IMR-90 (cell line): ENCODE measurements around the gene C3. TPM values are rescaled to one million over a fixed set of nuclear protein-coding genes. Genes with fewer than 3 reads are reported as not detected.

Experiments used
- ATAC-seq: fragments of 200-7000 bp; cut with Tn5 transposase; 2 replicates; pipeline ENCODE4 v1.9.1; 2020; ENCODE audit warnings: low read depth, mild to moderate bottlenecking, moderate library complexity
- BruUV-seq: library from RNA; stranded (reverse); fragments of 400-500 nt; replicated peaks from 2 replicates; lab custom pipeline; 2021; lab: Mats Ljungman, UMichigan
- CTCF ChIA-PET: fragments of 300-600 bp; formaldehyde crosslinking; extraction: SDS; loops from one replicate; lab custom pipeline; 2021; ENCODE audit warnings: antibody characterized with exemption; lab: Yijun Ruan, JAX
- POLR2A ChIA-PET: fragments of 300-600 bp; sonication (Branson Sonifier 250); formaldehyde crosslinking; loops from one replicate; lab custom pipeline; 2022; ENCODE audit warnings: antibody characterized with exemption; ENCODE audit not compliant: unreplicated experiment; lab: Charles Lee
- DNase-seq: peaks from one replicate; pipeline ENCODE4 v3.0.0; 2013
- H2AFZ ChIP-seq: replicated peaks from 2 replicates; pipeline ENCODE3; 2013; ENCODE audit warnings: low read length, mild to moderate bottlenecking; ENCODE audit not compliant: poor library complexity
- H2AK5ac ChIP-seq: 2 replicates; pipeline ENCODE4 v1.6.1; 2013; ENCODE audit warnings: low read depth, low read length, inconsistent platforms
- H2AK9ac ChIP-seq: replicated peaks from 2 replicates; pipeline ENCODE3; 2013; ENCODE audit warnings: mild to moderate bottlenecking, low read depth, low read length, moderate library complexity; ENCODE audit not compliant: poor library complexity
- H2BK120ac ChIP-seq: 2 replicates; pipeline ENCODE4 v1.6.1; 2013; ENCODE audit warnings: low read depth, low read length, inconsistent platforms
- H2BK15ac ChIP-seq: 3 replicates; pipeline ENCODE4 v1.6.1; 2013; ENCODE audit warnings: low read depth, low read length, inconsistent platforms
- H2BK20ac ChIP-seq: 2 replicates; pipeline ENCODE4 v1.6.1; 2013; ENCODE audit warnings: low read depth, mild to moderate bottlenecking, inconsistent platforms, low read length, moderate library complexity
- H2BK5ac ChIP-seq: 2 replicates; pipeline ENCODE4 v1.6.1; 2013; ENCODE audit warnings: mild to moderate bottlenecking, low read depth, low read length, inconsistent platforms; ENCODE audit not compliant: poor library complexity, severe bottlenecking
- H3K14ac ChIP-seq: replicated peaks from 2 replicates; pipeline ENCODE4 v1.6.1; 2013; ENCODE audit warnings: low read depth, low read length, inconsistent platforms
- H3K18ac ChIP-seq: 2 replicates; pipeline ENCODE4 v1.6.1; 2013; ENCODE audit warnings: low read depth, low read length, control low read depth
- H3K23ac ChIP-seq: 2 replicates; pipeline ENCODE4 v1.6.1; 2013; ENCODE audit warnings: low read depth, low read length, inconsistent platforms
- H3K27ac ChIP-seq: 2 replicates; pipeline ENCODE4 v1.5.1; 2013; ENCODE audit warnings: mild to moderate bottlenecking, control low read depth, low read length; ENCODE audit not compliant: insufficient read depth
- H3K27me3 ChIP-seq: 2 replicates; pipeline ENCODE4 v1.6.1; 2013; ENCODE audit warnings: low read length; ENCODE audit not compliant: control insufficient read depth, insufficient read depth
- H3K36me3 ChIP-seq: 2 replicates; pipeline ENCODE4 v1.6.1; 2013; ENCODE audit warnings: low read length, mixed read lengths; ENCODE audit not compliant: control insufficient read depth, insufficient read depth
- H3K4ac ChIP-seq: 2 replicates; pipeline ENCODE4 v1.6.1; 2013; ENCODE audit warnings: low read depth, low read length, inconsistent platforms
- H3K4me1 ChIP-seq: 2 replicates; pipeline ENCODE4 v1.6.1; 2013; ENCODE audit warnings: low read length, mixed read lengths; ENCODE audit not compliant: control insufficient read depth, insufficient read depth
- H3K4me2 ChIP-seq: 2 replicates; pipeline ENCODE4 v1.6.1; 2013; ENCODE audit warnings: low read depth, mild to moderate bottlenecking, control low read depth, low read length, moderate library complexity
- H3K4me3 ChIP-seq: 2 replicates; pipeline ENCODE4 v1.5.1; 2013; ENCODE audit warnings: low read depth, mild to moderate bottlenecking, control low read depth, low read length, moderate library complexity; ENCODE audit not compliant: insufficient read depth
- H3K56ac ChIP-seq: 2 replicates; pipeline ENCODE4 v1.6.1; 2013; ENCODE audit warnings: low read length, inconsistent platforms; ENCODE audit not compliant: insufficient read depth; ENCODE audit errors: extremely low read depth
- H3K79me1 ChIP-seq, 2 experiments: 2 replicates each; pipeline ENCODE4 v1.6.1; 2013; ENCODE audit warnings: low read length in 2 of 2, inconsistent platforms in 1 of 2, low read depth in 1 of 2
- H3K9ac ChIP-seq: 2 replicates; pipeline ENCODE4 v1.6.1; 2013; ENCODE audit warnings: low read depth, low read length, control low read depth
- H3K9me1 ChIP-seq: 2 replicates; pipeline ENCODE4 v1.6.1; 2013; ENCODE audit warnings: low read length, inconsistent platforms; ENCODE audit not compliant: insufficient read depth
- H3K9me3 ChIP-seq: 2 replicates; pipeline ENCODE4 v1.6.1; 2013; ENCODE audit warnings: low read length; ENCODE audit not compliant: control insufficient read depth, insufficient read depth
- H4K20me1 ChIP-seq: 2 replicates; pipeline ENCODE4 v1.6.1; 2013; ENCODE audit warnings: low read length, inconsistent platforms; ENCODE audit not compliant: insufficient read depth
- H4K5ac ChIP-seq: 2 replicates; pipeline ENCODE4 v1.6.1; 2013; ENCODE audit warnings: mild to moderate bottlenecking, low read depth, low read length, control low read depth
- H4K8ac ChIP-seq, 2 experiments: 2 replicates each; pipeline ENCODE4 v1.6.1; 2013; ENCODE audit warnings: low read depth in 2 of 2, low read length in 2 of 2, control low read depth in 1 of 2, inconsistent platforms in 1 of 2
- H4K91ac ChIP-seq: 2 replicates; pipeline ENCODE4 v1.6.1; 2013; ENCODE audit warnings: low read depth, low read length, inconsistent platforms; ENCODE audit not compliant: insufficient read depth
- BHLHE40 ChIP-seq: fragments of 150-350 bp; IDR thresholded peaks from 2 replicates; pipeline ENCODE4 v1.6.1; 2016; ENCODE audit warnings: mild to moderate bottlenecking, low read depth, low read length
- CEBPB ChIP-seq: IDR thresholded peaks from 2 replicates; pipeline ENCODE4 v1.6.1; 2012; ENCODE audit warnings: low read depth, low read length, improper control_type of control experiment
- CHD1 ChIP-seq: IDR thresholded peaks from 2 replicates; pipeline ENCODE4 v1.6.1; 2012; ENCODE audit warnings: low read depth, low read length, improper control_type of control experiment
- FOS ChIP-seq: fragments of 150-350 bp; IDR thresholded peaks from 2 replicates; pipeline ENCODE4 v1.6.1; 2016; ENCODE audit warnings: low read depth, low read length
- MAFK ChIP-seq: IDR thresholded peaks from 2 replicates; pipeline ENCODE4 v1.6.1; 2012; ENCODE audit warnings: low read depth, low read length, improper control_type of control experiment
- MAZ ChIP-seq: IDR thresholded peaks from 2 replicates; pipeline ENCODE4 v1.6.1; 2012; ENCODE audit warnings: low read depth, mild to moderate bottlenecking, low read length, improper control_type of control experiment, moderate library complexity, borderline replicate concordance
- MXI1 ChIP-seq: IDR thresholded peaks from 2 replicates; pipeline ENCODE4 v1.6.1; 2012; ENCODE audit warnings: low read depth, mild to moderate bottlenecking, low read length, moderate library complexity, borderline replicate concordance
- NFE2L2 ChIP-seq: fragments of 150-350 bp; IDR thresholded peaks from 2 replicates; pipeline ENCODE4 v1.6.1; 2016; ENCODE audit warnings: low read depth, mild to moderate bottlenecking, low read length
- POLR2A ChIP-seq: IDR thresholded peaks from 2 replicates; pipeline ENCODE4 v1.6.1; 2012; ENCODE audit warnings: mild to moderate bottlenecking, low read depth, low read length
- RAD21 ChIP-seq: IDR thresholded peaks from 2 replicates; pipeline ENCODE4 v1.6.1; 2012; ENCODE audit warnings: low read length, improper control_type of control experiment
- RCOR1 ChIP-seq: IDR thresholded peaks from 2 replicates; pipeline ENCODE4 v1.6.1; 2012; ENCODE audit warnings: mild to moderate bottlenecking, low read length, improper control_type of control experiment; ENCODE audit not compliant: insufficient replicate concordance
- SMC3 ChIP-seq: fragments of 150-350 bp; IDR thresholded peaks from 2 replicates; pipeline ENCODE4 v1.6.1; 2016; ENCODE audit warnings: low read depth, mild to moderate bottlenecking, antibody characterized with exemption, low read length, moderate library complexity
- WGBS, 2 experiments: methylation state at CpG; one replicate each; pipeline versions ENCODE4 v1.1.5 to v1.1.7; 2013; ENCODE audit warnings: missing lambda C conversion rate in 2 of 2; ENCODE audit not compliant: insufficient read length in 1 of 2; ENCODE audit errors: extremely low coverage in 2 of 2; 5-methylcytosine and 5-hydroxymethylcytosine counted together
- dilution Hi-C: fragments of 300-500 bp; cut with HindIII; formaldehyde crosslinking; loops from one replicate; pipeline ENCODE4 v1.14.3; 2018; ENCODE audit warnings: low sequenced_read_pairs; ENCODE audit not compliant: unreplicated experiment
- in situ Hi-C: fragments of 300-500 bp; cut with MboI; formaldehyde crosslinking; loops from 3 replicates; pipeline ENCODE4 v1.14.3; 2019; ENCODE audit warnings: low sequenced_read_pairs, inconsistent platforms, mixed read lengths
- intact Hi-C: fragments of 100-400 bp; cut with micrococcal nuclease; formaldehyde crosslinking; loops from 2 replicates; pipeline ENCODE4 v1.10.0; 2022
- polyA plus RNA-seq, 3 experiments: library from polyadenylated mRNA; depleted of rRNA; stranded (reverse); fragments of >200 nt; gene quantifications; 2 replicates each; pipeline ENCODE4 v1.2.3, GENCODE V29; 2012; ENCODE audit warnings: low replicate concordance in 1 of 3
- total RNA-seq: library from RNA; depleted of rRNA; stranded (reverse); fragments of >200 nt; gene quantifications from 2 replicates; pipeline ENCODE4 v1.2.3, GENCODE V29; 2012
- TF ChIP-seq, protein P1 (sequence below): fragments of 150-350 bp; IDR thresholded peaks from 2 replicates; pipeline ENCODE4 v1.6.1; 2016; ENCODE audit warnings: low read depth, mild to moderate bottlenecking, low read length, moderate library complexity, borderline replicate concordance
- TF ChIP-seq, protein P2 (sequence below): conservative IDR thresholded peaks from 2 replicates; pipeline ENCODE4 v1.5.1; 2012; ENCODE audit warnings: mild to moderate bottlenecking, low read depth, low read length, improper control_type of control experiment
- TF ChIP-seq, protein P3 (sequence below): fragments of 150-350 bp; IDR thresholded peaks from 2 replicates; pipeline ENCODE4 v1.6.1; 2017; ENCODE audit warnings: mild to moderate bottlenecking, antibody characterized with exemption, low read length, low read depth

Gene C3
- total and polyA plus RNA-seq, 2 of the 4 experiments (the other 2 are of a cell fraction): 0.36 TPM; not detected in 1

DNA sequence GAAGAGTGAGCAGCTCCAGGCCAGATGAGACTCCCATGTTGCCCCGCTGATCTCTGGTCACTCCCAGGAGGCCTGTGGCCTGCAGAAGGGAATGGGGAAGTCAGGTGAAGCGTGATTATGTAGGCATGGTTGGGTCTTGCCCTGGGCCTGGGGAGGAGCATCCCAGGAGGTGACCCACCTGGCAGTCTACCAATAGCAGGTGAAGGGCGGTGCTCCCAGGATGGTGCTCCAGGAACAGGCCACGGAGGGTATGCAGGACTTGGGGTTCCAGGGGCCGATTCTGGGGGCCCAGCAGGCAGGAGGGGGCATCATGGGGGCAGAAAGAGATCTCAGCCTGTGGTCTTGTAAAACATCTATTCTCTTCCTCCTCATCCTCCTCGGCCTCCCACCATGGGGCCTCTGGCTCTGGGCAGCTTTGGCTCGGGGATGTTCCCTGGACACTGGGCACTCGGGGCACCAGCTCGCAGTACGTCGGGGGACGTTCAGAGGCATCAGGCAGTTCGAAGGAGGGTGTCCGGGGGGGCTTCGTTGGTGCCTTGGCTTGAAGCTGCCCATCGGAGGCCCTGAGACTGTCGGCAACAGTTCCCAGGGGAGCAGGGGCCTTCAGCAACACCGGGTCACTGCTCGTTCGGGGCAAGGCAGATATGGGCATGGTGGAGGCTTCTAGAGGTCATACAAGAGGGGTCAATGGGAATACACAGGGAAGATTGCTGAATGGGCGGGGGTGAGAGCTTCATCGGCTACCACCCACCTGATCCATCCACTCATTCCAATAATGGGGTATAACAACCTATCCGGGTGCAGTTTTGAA lies 34.4 kb upstream of the C3 start:
- dilution Hi-C loops (no loop called here), in situ Hi-C loops (no loop called here)
- BruUV-seq: no TSS peak

More for the DNA sequence above, 34.4 kb upstream of the C3 start:
- DNase-seq (no peak), ATAC-seq (no peak)
- Histone ChIP-seq H3K18ac (no peak overlapping the region), H3K79me1 (no peaks in the 10 kb centered on the region), H3K4me1 (no peaks in the 10 kb centered on the region), H3K27ac (no peak overlapping the region), H2AFZ (no peak overlapping the region), H2AK5ac (no peak overlapping the region), H2BK20ac (no peak overlapping the region), H3K27me3 (no peaks in the 10 kb centered on the region), H3K9ac (no peak overlapping the region), H4K8ac (no peak overlapping the region), H3K36me3 (peaks cover 23% of the 10 kb centered on the region), H4K5ac (no peak overlapping the region), H2AK9ac (no peak overlapping the region), H3K14ac (no peak overlapping the region), H2BK120ac (no peak overlapping the region), H4K20me1 (no peaks in the 10 kb centered on the region), H4K91ac (no peak overlapping the region), H3K4me2 (no peak overlapping the region), H3K4ac (no peak overlapping the region), H2BK5ac (no peak overlapping the region), H3K4me3 (no peak overlapping the region), H3K23ac (no peak overlapping the region), H3K9me1 (no peaks in the 10 kb centered on the region), H2BK15ac (no peak overlapping the region), H3K9me3 (no peaks in the 10 kb centered on the region), H3K56ac (no peak overlapping the region)
- TF ChIP-seq RAD21 (no peak), POLR2A (no peak), CEBPB (no peak), BHLHE40 (no peak), MAFK (no peak), SMC3 (no peak), NFE2L2 (no peak), RCOR1 (no peak), CHD1 (no peak), MXI1 (no peak), FOS (no peak), MAZ (no peak)
- TF ChIP-seq, protein P1, sequence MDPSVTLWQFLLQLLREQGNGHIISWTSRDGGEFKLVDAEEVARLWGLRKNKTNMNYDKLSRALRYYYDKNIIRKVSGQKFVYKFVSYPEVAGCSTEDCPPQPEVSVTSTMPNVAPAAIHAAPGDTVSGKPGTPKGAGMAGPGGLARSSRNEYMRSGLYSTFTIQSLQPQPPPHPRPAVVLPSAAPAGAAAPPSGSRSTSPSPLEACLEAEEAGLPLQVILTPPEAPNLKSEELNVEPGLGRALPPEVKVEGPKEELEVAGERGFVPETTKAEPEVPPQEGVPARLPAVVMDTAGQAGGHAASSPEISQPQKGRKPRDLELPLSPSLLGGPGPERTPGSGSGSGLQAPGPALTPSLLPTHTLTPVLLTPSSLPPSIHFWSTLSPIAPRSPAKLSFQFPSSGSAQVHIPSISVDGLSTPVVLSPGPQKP: no peak
- TF ChIP-seq, protein P2, sequence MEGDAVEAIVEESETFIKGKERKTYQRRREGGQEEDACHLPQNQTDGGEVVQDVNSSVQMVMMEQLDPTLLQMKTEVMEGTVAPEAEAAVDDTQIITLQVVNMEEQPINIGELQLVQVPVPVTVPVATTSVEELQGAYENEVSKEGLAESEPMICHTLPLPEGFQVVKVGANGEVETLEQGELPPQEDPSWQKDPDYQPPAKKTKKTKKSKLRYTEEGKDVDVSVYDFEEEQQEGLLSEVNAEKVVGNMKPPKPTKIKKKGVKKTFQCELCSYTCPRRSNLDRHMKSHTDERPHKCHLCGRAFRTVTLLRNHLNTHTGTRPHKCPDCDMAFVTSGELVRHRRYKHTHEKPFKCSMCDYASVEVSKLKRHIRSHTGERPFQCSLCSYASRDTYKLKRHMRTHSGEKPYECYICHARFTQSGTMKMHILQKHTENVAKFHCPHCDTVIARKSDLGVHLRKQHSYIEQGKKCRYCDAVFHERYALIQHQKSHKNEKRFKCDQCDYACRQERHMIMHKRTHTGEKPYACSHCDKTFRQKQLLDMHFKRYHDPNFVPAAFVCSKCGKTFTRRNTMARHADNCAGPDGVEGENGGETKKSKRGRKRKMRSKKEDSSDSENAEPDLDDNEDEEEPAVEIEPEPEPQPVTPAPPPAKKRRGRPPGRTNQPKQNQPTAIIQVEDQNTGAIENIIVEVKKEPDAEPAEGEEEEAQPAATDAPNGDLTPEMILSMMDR: no peak
- TF ChIP-seq, protein P3, sequence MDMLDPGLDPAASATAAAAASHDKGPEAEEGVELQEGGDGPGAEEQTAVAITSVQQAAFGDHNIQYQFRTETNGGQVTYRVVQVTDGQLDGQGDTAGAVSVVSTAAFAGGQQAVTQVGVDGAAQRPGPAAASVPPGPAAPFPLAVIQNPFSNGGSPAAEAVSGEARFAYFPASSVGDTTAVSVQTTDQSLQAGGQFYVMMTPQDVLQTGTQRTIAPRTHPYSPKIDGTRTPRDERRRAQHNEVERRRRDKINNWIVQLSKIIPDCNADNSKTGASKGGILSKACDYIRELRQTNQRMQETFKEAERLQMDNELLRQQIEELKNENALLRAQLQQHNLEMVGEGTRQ: no peak
- 98% methylated on average over 12 of the region's 23 CpGs; no CpG with 5 or more reads in 1 of the 2 experiments for WGBS, 2 experiments
- ChIA-PET CTCF (no interaction called here), POLR2A (no interaction called here)
- intact Hi-C loops: no loop called here
